Panc1 (cell line): ENCODE data around the gene DNAJC24. TPM values are rescaled to one million over a fixed set of nuclear protein-coding genes. Genes with fewer than 3 reads are reported as not detected.

ENCODE experiments used
- ATAC-seq: fragments of 200-7000 bp; cut with Tn5 transposase; 2 replicates; pipeline ENCODE4 v1.9.1; 2020; ENCODE audit warnings: mild to moderate bottlenecking, moderate library complexity
- BruUV-seq: library from RNA; stranded (reverse); fragments of 400-500 nt; replicated peaks from 2 replicates; lab custom pipeline; 2021; lab: Mats Ljungman, UMichigan
- CTCF ChIA-PET: fragments of 300-600 bp; sonication (Branson Sonifier 250); formaldehyde crosslinking; loops from one replicate; lab custom pipeline; 2022; ENCODE audit warnings: antibody characterized with exemption; lab: Charles Lee
- POLR2A ChIA-PET: fragments of 300-600 bp; sonication (Branson Sonifier 250); formaldehyde crosslinking; loops from one replicate; lab custom pipeline; 2022; ENCODE audit warnings: antibody characterized with exemption; lab: Charles Lee
- DNase-seq: peaks from one replicate; pipeline ENCODE4 v3.0.0-alpha.2; 2010; ENCODE audit warnings: low read depth, low spot score
- H3K27ac ChIP-seq: 2 replicates; pipeline ENCODE4 v1.5.1; 2011; ENCODE audit warnings: mild to moderate bottlenecking, low read length, inconsistent platforms
- H3K27me3 ChIP-seq: fragments of 200-500 bp; sonication (Bioruptor generic); 2 replicates; pipeline ENCODE4 v1.6.0; 2014; ENCODE audit warnings: low read length, inconsistent platforms; ENCODE audit not compliant: control insufficient read depth, insufficient read depth
- H3K36me3 ChIP-seq: fragments of 200-500 bp; sonication (Bioruptor generic); 2 replicates; pipeline ENCODE4 v1.5.1; 2014; ENCODE audit warnings: inconsistent platforms, mild to moderate bottlenecking, low read length, moderate library complexity; ENCODE audit not compliant: control insufficient read depth, insufficient read depth
- H3K4me1 ChIP-seq: 2 replicates; pipeline ENCODE4 v1.5.1; 2011; ENCODE audit warnings: inconsistent platforms, mild to moderate bottlenecking, low read length, moderate library complexity; ENCODE audit not compliant: control insufficient read depth, insufficient read depth
- H3K4me3 ChIP-seq, 2 experiments: 2 replicates each; pipeline ENCODE4 v1.5.1; 2011 to 2012; ENCODE audit warnings: low read depth in 2 of 2, low read length in 2 of 2, mild to moderate bottlenecking in 2 of 2, inconsistent platforms in 1 of 2, moderate library complexity in 1 of 2
- H3K9me3 ChIP-seq: fragments of 200-500 bp; sonication (Bioruptor generic); 2 replicates; pipeline ENCODE4 v1.5.1; 2014; ENCODE audit warnings: low read depth, mild to moderate bottlenecking, inconsistent platforms, low read length, moderate library complexity; ENCODE audit not compliant: control insufficient read depth, insufficient read depth
- CTCF ChIP-seq: fragments of 450-650 bp; IDR thresholded peaks from 2 replicates; pipeline ENCODE4 v1.5.1; 2017; ENCODE audit warnings: mild to moderate bottlenecking
- POLR2AphosphoS5 ChIP-seq: IDR thresholded peaks from 2 replicates; pipeline ENCODE4 v1.6.1; 2012; ENCODE audit warnings: mild to moderate bottlenecking, low read depth, low read length, moderate library complexity
- REST ChIP-seq, 2 experiments: IDR thresholded peaks; 2 replicates each; pipeline ENCODE4 v1.6.1; 2011 to 2012; ENCODE audit warnings: low read depth in 2 of 2, control low read depth in 1 of 2, low read length in 1 of 2, mild to moderate bottlenecking in 1 of 2, moderate library complexity in 1 of 2; ENCODE audit not compliant: insufficient read depth in 1 of 2
- SIN3A ChIP-seq: IDR thresholded peaks from 2 replicates; pipeline ENCODE4 v1.6.1; 2012; ENCODE audit warnings: low read depth, mild to moderate bottlenecking, low read length, moderate library complexity, borderline replicate concordance; ENCODE audit not compliant: insufficient read depth
- TCF7L2 ChIP-seq: IDR thresholded peaks from 2 replicates; pipeline ENCODE4 v1.6.1; 2011; ENCODE audit warnings: mild to moderate bottlenecking, low read depth, low read length, inconsistent platforms
- in situ Hi-C: cut with HindIII; loops from 2 replicates; pipeline ENCODE4 v1.10.0; 2016; ENCODE audit warnings: low sequenced_read_pairs, low pct_unique_long_range_greater_than_20kb
- intact Hi-C: fragments of 100-400 bp; cut with micrococcal nuclease; formaldehyde crosslinking; loops from one replicate; pipeline ENCODE4 v1.10.0; 2022; ENCODE audit not compliant: unreplicated experiment
- total RNA-seq: library from RNA; stranded (reverse); gene quantifications from one replicate; pipeline ENCODE4 v1.2.1, GENCODE V29; 2021; ENCODE audit not compliant: unreplicated experiment

The DNAJC24 gene
- total RNA-seq, 1 experiment from 2014 or later: 15.7 TPM

- ChIA-PET CTCF (no interaction called here), POLR2A (no interaction called here)
- intact Hi-C loops (no loop called here), in situ Hi-C loops (no loop called here)
- Histone ChIP-seq H3K4me3 (no peak overlapping the region), H3K36me3 (no peaks in the 10 kb centered on the region), H3K27me3 (no peaks in the 10 kb centered on the region), H3K9me3 (no peaks in the 10 kb centered on the region), H3K4me1 (no peaks in the 10 kb centered on the region), H3K27ac (no peak overlapping the region)
- no TSS peak for BruUV-seq
- ATAC-seq (no peak), DNase-seq (no peak)
- TF ChIP-seq REST (IDR thresholded peaks at IDR 0.05; ENCODE audit: insufficient read depth in 1 of 2, low read depth in 2 of 2, low read length in 1 of 2) (no peak), CTCF (no peak), POLR2AphosphoS5 (no peak), SIN3A (no peak), TCF7L2 (no peak)
Measured at GRCh38 chr11:31419669-31420068, 50.0 kb downstream of the DNAJC24 start.

GRCh38 chr11:31421820-31422219 lies 52.2 kb downstream of the DNAJC24 start:
- Histone ChIP-seq H3K9me3 (no peaks in the 10 kb centered on the region), H3K27me3 (no peaks in the 10 kb centered on the region), H3K4me3 (no peak overlapping the region), H3K36me3 (no peaks in the 10 kb centered on the region), H3K4me1 (no peaks in the 10 kb centered on the region), H3K27ac (no peak overlapping the region)
- ChIA-PET CTCF (no interaction called here), POLR2A (no interaction called here)
- TF ChIP-seq SIN3A: no peak
- no peak for TF ChIP-seq POLR2AphosphoS5
- TF ChIP-seq REST (IDR thresholded peaks at IDR 0.05; ENCODE audit: insufficient read depth in 1 of 2, low read depth in 2 of 2, low read length in 1 of 2): no peak
- TF ChIP-seq CTCF: no peak
- no peak for TF ChIP-seq TCF7L2
- BruUV-seq: no TSS peak
- in situ Hi-C loops (no loop called here), intact Hi-C loops (no loop called here)
- ATAC-seq (no peak), DNase-seq (no peak)
